ENCODE data around the gene SLIT3. TPM values are rescaled to one million over a fixed set of nuclear protein-coding genes. Genes with fewer than 3 reads are reported as not detected.

The SLIT3 gene
- total RNA-seq, 1 experiment from 2014 or later = 0.44 TPM

DNA sequence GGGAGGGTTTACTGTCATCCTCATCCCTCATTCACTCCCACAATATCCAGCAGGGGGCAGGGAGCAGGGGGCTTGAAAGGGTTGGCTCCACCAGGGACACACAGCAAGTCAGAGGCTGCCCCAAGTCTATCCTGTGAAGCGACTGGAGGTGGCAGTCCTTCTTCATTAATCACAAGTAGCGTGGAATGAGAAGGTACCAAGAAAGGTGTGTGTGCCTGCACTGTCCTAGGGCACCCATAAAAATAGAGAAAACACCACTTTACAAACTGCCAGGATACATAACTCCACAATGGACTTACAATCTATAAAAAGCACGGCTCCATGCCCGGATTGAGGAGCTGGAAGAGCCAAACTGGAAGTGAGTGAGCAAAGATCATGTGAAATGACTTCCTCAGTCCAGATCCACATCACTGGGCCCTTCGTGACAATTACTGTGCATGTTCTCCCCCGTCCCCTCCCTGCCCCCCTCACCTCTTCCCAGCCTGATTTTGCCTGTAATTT lies 183.9 kb downstream of the SLIT3 start:
- no peak overlapping the region for H2AFZ ChIP-seq (ENCODE audit: low read length)
- DNase-seq (peak; percentile 6), ATAC-seq (no peak)
- H3K27ac ChIP-seq (ENCODE audit: low read length) = no peak overlapping the region
- H3K9ac ChIP-seq (ENCODE audit: low read length) = no peak overlapping the region
- ChIA-PET CTCF (no interaction called here), POLR2A (ENCODE audit: unreplicated experiment) (no interaction called here)
- no peaks in the 10 kb centered on the region for H4K20me1 ChIP-seq (ENCODE audit: low read length)
- no peaks in the 10 kb centered on the region for H3F3A ChIP-seq (ENCODE audit: low read length, unreplicated experiment)
- no peak for TF ChIP-seq EZH2 (IDR thresholded peaks at IDR 0.05; ENCODE audit: low read length, unreplicated experiment)
- TF ChIP-seq, protein P1, sequence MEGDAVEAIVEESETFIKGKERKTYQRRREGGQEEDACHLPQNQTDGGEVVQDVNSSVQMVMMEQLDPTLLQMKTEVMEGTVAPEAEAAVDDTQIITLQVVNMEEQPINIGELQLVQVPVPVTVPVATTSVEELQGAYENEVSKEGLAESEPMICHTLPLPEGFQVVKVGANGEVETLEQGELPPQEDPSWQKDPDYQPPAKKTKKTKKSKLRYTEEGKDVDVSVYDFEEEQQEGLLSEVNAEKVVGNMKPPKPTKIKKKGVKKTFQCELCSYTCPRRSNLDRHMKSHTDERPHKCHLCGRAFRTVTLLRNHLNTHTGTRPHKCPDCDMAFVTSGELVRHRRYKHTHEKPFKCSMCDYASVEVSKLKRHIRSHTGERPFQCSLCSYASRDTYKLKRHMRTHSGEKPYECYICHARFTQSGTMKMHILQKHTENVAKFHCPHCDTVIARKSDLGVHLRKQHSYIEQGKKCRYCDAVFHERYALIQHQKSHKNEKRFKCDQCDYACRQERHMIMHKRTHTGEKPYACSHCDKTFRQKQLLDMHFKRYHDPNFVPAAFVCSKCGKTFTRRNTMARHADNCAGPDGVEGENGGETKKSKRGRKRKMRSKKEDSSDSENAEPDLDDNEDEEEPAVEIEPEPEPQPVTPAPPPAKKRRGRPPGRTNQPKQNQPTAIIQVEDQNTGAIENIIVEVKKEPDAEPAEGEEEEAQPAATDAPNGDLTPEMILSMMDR (conservative IDR thresholded peaks at IDR 0.05; ENCODE audit: low read depth, low read length) = peak; percentile 43
- no peak for TF ChIP-seq EZH2phosphoT487 (IDR thresholded peaks at IDR 0.05; ENCODE audit: borderline replicate concordance, low read length)
- no TSS peak for BruUV-seq (replicated peaks)
- H3K36me3 ChIP-seq (ENCODE audit: low read depth, low read length) = no peaks in the 10 kb centered on the region
- no peaks in the 10 kb centered on the region for H3K9me2 ChIP-seq (replicated peaks; ENCODE audit: low read length)
- no peak overlapping the region for H3K4me2 ChIP-seq (ENCODE audit: low read length)
- no peaks in the 10 kb centered on the region for H3K79me2 ChIP-seq (ENCODE audit: low read length)
- H3K4me3 ChIP-seq (ENCODE audit: low read length) = no peak overlapping the region
- intact Hi-C loops (cut with micrococcal nuclease) = no loop called here
- H3K9me3 ChIP-seq (ENCODE audit: low read length) = no peaks in the 10 kb centered on the region
- no peaks in the 10 kb centered on the region for H3K27me3 ChIP-seq (ENCODE audit: low read length)
- no peaks in the 10 kb centered on the region for H3K4me1 ChIP-seq (ENCODE audit: insufficient read depth, low read length)

DNA sequence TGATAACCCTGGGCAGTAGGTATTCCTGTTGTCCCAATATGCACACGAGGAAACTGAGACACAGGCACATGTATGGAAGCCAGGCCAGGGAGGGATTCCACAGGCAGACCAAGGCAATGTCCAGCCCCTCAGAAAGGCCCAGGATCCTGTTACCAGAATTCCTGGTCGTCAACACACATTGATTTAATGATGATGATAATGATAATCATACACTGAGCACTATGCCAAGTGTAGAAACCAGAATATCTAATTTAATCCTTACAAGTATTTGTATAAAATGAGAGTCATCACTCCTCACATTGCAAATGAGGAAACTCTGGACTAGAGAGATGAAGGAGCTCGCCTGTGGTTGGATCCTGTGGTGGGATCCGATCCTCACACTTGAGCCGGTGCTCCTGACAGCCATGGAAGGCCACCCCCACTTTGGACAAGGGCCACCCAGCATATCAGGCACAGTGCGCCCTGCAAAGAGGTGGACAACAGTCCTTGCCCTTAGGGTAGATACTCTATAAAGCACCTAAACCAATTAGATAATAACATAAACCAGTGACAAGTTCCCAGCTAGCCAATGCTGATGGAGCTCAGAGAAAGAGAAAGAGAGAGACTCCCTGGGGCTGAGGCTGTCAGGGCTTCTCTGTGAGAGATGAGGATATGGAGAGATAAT lies 185.3 kb downstream of the SLIT3 start:
- ChIA-PET POLR2A (ENCODE audit: unreplicated experiment) (no interaction called here), CTCF (no interaction called here)
- Histone ChIP-seq H4K20me1 (ENCODE audit: low read length) (no peaks in the 10 kb centered on the region), H3K4me3 (ENCODE audit: low read length) (no peak overlapping the region), H3K4me2 (ENCODE audit: low read length) (no peak overlapping the region), H2AFZ (ENCODE audit: low read length) (no peak overlapping the region), H3F3A (ENCODE audit: low read length, unreplicated experiment) (no peaks in the 10 kb centered on the region), H3K9ac (ENCODE audit: low read length) (no peak overlapping the region), H3K9me3 (ENCODE audit: low read length) (no peaks in the 10 kb centered on the region), H3K36me3 (ENCODE audit: low read depth, low read length) (no peaks in the 10 kb centered on the region), H3K27me3 (ENCODE audit: low read length) (no peaks in the 10 kb centered on the region), H3K79me2 (ENCODE audit: low read length) (no peaks in the 10 kb centered on the region), H3K9me2 (replicated peaks; ENCODE audit: low read length) (no peaks in the 10 kb centered on the region), H3K27ac (ENCODE audit: low read length) (no peak overlapping the region), H3K4me1 (ENCODE audit: insufficient read depth, low read length) (no peaks in the 10 kb centered on the region)
- no peak for DNase-seq
- BruUV-seq (replicated peaks) = no TSS peak
- ATAC-seq = no peak
- intact Hi-C loops (cut with micrococcal nuclease) = no loop called here
- TF ChIP-seq EZH2phosphoT487 (IDR thresholded peaks at IDR 0.05; ENCODE audit: borderline replicate concordance, low read length) (no peak), EZH2 (IDR thresholded peaks at IDR 0.05; ENCODE audit: low read length, unreplicated experiment) (no peak)
- TF ChIP-seq, protein P1 (conservative IDR thresholded peaks at IDR 0.05; ENCODE audit: low read depth, low read length) = no peak

GRCh38 chr5:169114466-169115065 lies 186.4 kb downstream of the SLIT3 start:
- Histone ChIP-seq H3K27ac (ENCODE audit: low read length) (no peak overlapping the region), H3K9me2 (replicated peaks; ENCODE audit: low read length) (no peaks in the 10 kb centered on the region), H3K79me2 (ENCODE audit: low read length) (no peaks in the 10 kb centered on the region), H3K4me2 (ENCODE audit: low read length) (no peak overlapping the region), H3K9ac (ENCODE audit: low read length) (no peak overlapping the region), H3K4me3 (ENCODE audit: low read length) (no peak overlapping the region), H4K20me1 (ENCODE audit: low read length) (no peaks in the 10 kb centered on the region), H3K27me3 (ENCODE audit: low read length) (no peaks in the 10 kb centered on the region), H2AFZ (ENCODE audit: low read length) (no peak overlapping the region), H3K9me3 (ENCODE audit: low read length) (no peaks in the 10 kb centered on the region), H3K4me1 (ENCODE audit: insufficient read depth, low read length) (no peaks in the 10 kb centered on the region), H3K36me3 (ENCODE audit: low read depth, low read length) (no peaks in the 10 kb centered on the region), H3F3A (ENCODE audit: low read length, unreplicated experiment) (no peaks in the 10 kb centered on the region)
- DNase-seq (no peak), ATAC-seq (no peak)
- ChIA-PET POLR2A (ENCODE audit: unreplicated experiment) (no interaction called here), CTCF (no interaction called here)
- no TSS peak for BruUV-seq (replicated peaks)
- intact Hi-C loops (cut with micrococcal nuclease) = no loop called here
- no peak for TF ChIP-seq EZH2phosphoT487 (IDR thresholded peaks at IDR 0.05; ENCODE audit: borderline replicate concordance, low read length)
- TF ChIP-seq, protein P1 (conservative IDR thresholded peaks at IDR 0.05; ENCODE audit: low read depth, low read length) = no peak
- TF ChIP-seq EZH2 (IDR thresholded peaks at IDR 0.05; ENCODE audit: low read length, unreplicated experiment) = no peak

Data from PC-3 (cell line).